PC-9 (cell line): ENCODE measurements around the gene NOX5. TPM values are rescaled to one million over a fixed set of nuclear protein-coding genes. Genes with fewer than 3 reads are reported as not detected.

Experiments used
- BruUV-seq: library from RNA; stranded (reverse); fragments of 400-500 nt; replicated peaks from 2 replicates; lab custom pipeline; 2021; lab: Mats Ljungman, UMichigan
- CTCF ChIA-PET: fragments of 300-600 bp; sonication (Branson Sonifier 250); formaldehyde crosslinking; loops from one replicate; lab custom pipeline; 2022; ENCODE audit warnings: antibody characterized with exemption; lab: Charles Lee
- POLR2A ChIA-PET: fragments of 300-600 bp; sonication (Branson Sonifier 250); formaldehyde crosslinking; loops from one replicate; lab custom pipeline; 2022; ENCODE audit warnings: antibody characterized with exemption; ENCODE audit not compliant: unreplicated experiment; lab: Charles Lee
- DNase-seq, 2 experiments: peaks; one replicate each; pipeline versions ENCODE4 v3.0.0 to v3.0.0-alpha.2; 2015 to 2022; ENCODE audit warnings: mixed read lengths in 1 of 2
- H2AFZ ChIP-seq: fragments of 200-600 bp; sonication (generic); 2 replicates; pipeline ENCODE4 v1.8.1; 2017; ENCODE audit warnings: antibody characterized with exemption
- H3F3A ChIP-seq: fragments of 200-600 bp; sonication (generic); 2 replicates; pipeline ENCODE4 v1.8.1; 2017; ENCODE audit warnings: antibody characterized with exemption, mild to moderate bottlenecking, low read depth; ENCODE audit not compliant: insufficient read depth
- H3K27ac ChIP-seq: fragments of 200-600 bp; sonication (generic); 2 replicates; pipeline ENCODE4 v1.6.1; 2016; ENCODE audit warnings: mixed run types
- H3K27me3 ChIP-seq: fragments of 200-600 bp; sonication (generic); 2 replicates; pipeline ENCODE4 v1.6.1; 2016; ENCODE audit warnings: low read depth, mixed run types; ENCODE audit not compliant: insufficient read depth
- H3K36me3 ChIP-seq: fragments of 200-600 bp; sonication (generic); 2 replicates; pipeline ENCODE4 v1.6.1; 2016; ENCODE audit warnings: low read depth, mixed run types
- H3K4me1 ChIP-seq: fragments of 200-600 bp; sonication (generic); replicated peaks from 2 replicates; pipeline ENCODE4 v1.6.1; 2016; ENCODE audit warnings: mixed run types; ENCODE audit not compliant: insufficient read depth
- H3K4me2 ChIP-seq: fragments of 200-600 bp; sonication (generic); 2 replicates; pipeline ENCODE4 v1.6.1; 2017; ENCODE audit warnings: mixed run types
- H3K4me3 ChIP-seq: fragments of 200-600 bp; sonication (generic); 2 replicates; pipeline ENCODE4 v1.6.1; 2016; ENCODE audit warnings: mixed run types
- H3K79me2 ChIP-seq: fragments of 200-600 bp; sonication (generic); 2 replicates; pipeline ENCODE4 v1.6.1; 2017; ENCODE audit warnings: low read depth, mixed run types
- H3K9me2 ChIP-seq: fragments of 200-600 bp; sonication (generic); 2 replicates; pipeline ENCODE4 v1.8.1; 2017; ENCODE audit warnings: mild to moderate bottlenecking; ENCODE audit not compliant: insufficient read depth
- H3K9me3 ChIP-seq: fragments of 200-600 bp; sonication (generic); 2 replicates; pipeline ENCODE4 v1.8.1; 2016; ENCODE audit warnings: low read depth; ENCODE audit not compliant: insufficient read depth
- H4K20me1 ChIP-seq: fragments of 200-600 bp; sonication (generic); 2 replicates; pipeline ENCODE4 v1.8.1; 2017; ENCODE audit not compliant: insufficient read depth
- CTCF ChIP-seq: fragments of 200-600 bp; sonication (generic); conservative IDR thresholded peaks from 2 replicates; pipeline ENCODE4 v1.6.1; 2017; ENCODE audit warnings: mixed run types, antibody characterized with exemption, mild to moderate bottlenecking, moderate library complexity
- EZH2 ChIP-seq: fragments of 200-600 bp; sonication (generic); IDR thresholded peaks from 2 replicates; pipeline ENCODE4 v1.8.0; 2017; ENCODE audit warnings: antibody characterized with exemption, low read depth
- intact Hi-C: fragments of 100-400 bp; cut with micrococcal nuclease; formaldehyde crosslinking; loops from one replicate; pipeline ENCODE4 v1.10.0; 2022; ENCODE audit not compliant: unreplicated experiment
- total RNA-seq: library from RNA; stranded (reverse); gene quantifications from 2 replicates; pipeline ENCODE4 v1.2.3, GENCODE V29; 2021

Gene NOX5
- total RNA-seq, 1 experiment from 2014 or later: 1.5 TPM

GRCh38 chr15:69009341-69009740 lies 5.2 kb upstream of the NOX5 start:
- CTCF ChIA-PET: no interaction called here

GRCh38 chr15:69011641-69012040 lies 2.9 kb upstream of the NOX5 start:
- POLR2A ChIA-PET: interaction anchor here (0.9 kb wide), 1 partner anchor 136 kb away, joined by 4 read pairs; no protein-coding TSS in a partner anchor
- intact Hi-C loops: no loop called here
- TF ChIP-seq EZH2 (no peak), CTCF (no peak)

More at GRCh38 chr15:69009341-69009740, 5.2 kb upstream of the NOX5 start:
- no peaks in the 10 kb centered on the region for H3K9me2 ChIP-seq
- H4K20me1 ChIP-seq: no peaks in the 10 kb centered on the region
- no peaks in the 10 kb centered on the region for H3K36me3 ChIP-seq
- no peak for DNase-seq
- no peak overlapping the region for H3K27ac ChIP-seq
- H3K27me3 ChIP-seq: no peaks in the 10 kb centered on the region
- no peak for TF ChIP-seq EZH2
- no peak for TF ChIP-seq CTCF
- H3K4me3 ChIP-seq: no peak overlapping the region
- intact Hi-C loops: no loop called here
- H3K79me2 ChIP-seq: no peaks in the 10 kb centered on the region
- POLR2A ChIA-PET: no interaction called here
- peaks cover 6% of the 10 kb centered on the region; the same call in 1 of the 2 replicates for H3K9me3 ChIP-seq
- H2AFZ ChIP-seq: no peak overlapping the region
- H3F3A ChIP-seq: no peaks in the 10 kb centered on the region
- H3K4me1 ChIP-seq: no peaks in the 10 kb centered on the region
- no peak overlapping the region for H3K4me2 ChIP-seq
- no TSS peak for BruUV-seq

GRCh38 chr15:69012761-69013364 lies 1.6 kb upstream of the NOX5 start:
- H3F3A ChIP-seq: no peaks in the 10 kb centered on the region
- no peaks in the 10 kb centered on the region for H3K4me1 ChIP-seq
- H3K9me3 ChIP-seq: no peaks in the 10 kb centered on the region; the same call in 1 of the 2 replicates
- no peak overlapping the region for H3K27ac ChIP-seq
- no peaks in the 10 kb centered on the region for H3K27me3 ChIP-seq
- H4K20me1 ChIP-seq: no peaks in the 10 kb centered on the region
- no TSS peak for BruUV-seq
- ChIA-PET CTCF (interaction anchor here (0.6 kb wide), 1 partner anchor 762 kb away, joined by 5 read pairs; no protein-coding TSS in a partner anchor), POLR2A (interaction anchor here (0.6 kb wide), 1 partner anchor 151 kb away, joined by 10 read pairs; no protein-coding TSS in a partner anchor)
- no peak overlapping the region for H3K4me2 ChIP-seq
- no peaks in the 10 kb centered on the region for H3K36me3 ChIP-seq
- H3K4me3 ChIP-seq: no peak overlapping the region
- H2AFZ ChIP-seq: no peak overlapping the region
- intact Hi-C loops: no loop called here
- DNase-seq: no peak
- no peaks in the 10 kb centered on the region for H3K9me2 ChIP-seq
- TF ChIP-seq EZH2: no peak
- no peak for TF ChIP-seq CTCF
- no peaks in the 10 kb centered on the region for H3K79me2 ChIP-seq

More at GRCh38 chr15:69011641-69012040, 2.9 kb upstream of the NOX5 start:
- Histone ChIP-seq H2AFZ (no peak overlapping the region), H3K9me2 (no peaks in the 10 kb centered on the region), H3F3A (no peaks in the 10 kb centered on the region), H3K4me1 (no peaks in the 10 kb centered on the region), H3K79me2 (no peaks in the 10 kb centered on the region), H3K27me3 (no peaks in the 10 kb centered on the region), H3K4me3 (no peak overlapping the region), H3K27ac (no peak overlapping the region), H3K4me2 (no peak overlapping the region), H4K20me1 (no peaks in the 10 kb centered on the region), H3K36me3 (no peaks in the 10 kb centered on the region), H3K9me3 (peaks cover 6% of the 10 kb centered on the region; the same call in 1 of the 2 replicates)
- DNase-seq: no peak
- CTCF ChIA-PET: no interaction called here
- BruUV-seq: no TSS peak
